ENCODE measurements around the gene UBE2I.

The UBE2I gene

GRCh38 chr16:1374418-1375297, 65.2 kb downstream of the UBE2I start:
- Histone ChIP-seq H3K27ac (ENCODE audit: poor library complexity, severe bottlenecking) (no peak overlapping the region), H3K27me3 (ENCODE audit: insufficient read depth, poor library complexity, severe bottlenecking) (no peaks in the 10 kb centered on the region), H3K9me3 (ENCODE audit: severe bottlenecking) (no peaks in the 10 kb centered on the region), H3K36me3 (ENCODE audit: low read depth) (peaks cover under 1% of the 10 kb centered on the region; the same call in 1 of the 2 replicates), H3K4me1 (ENCODE audit: insufficient read depth, poor library complexity, severe bottlenecking) (no peaks in the 10 kb centered on the region), H3K4me3 (ENCODE audit: severe bottlenecking) (no peak overlapping the region)
- no peak for DNase-seq (ENCODE audit: low spot score)
- no peak for TF ChIP-seq CTCF (IDR thresholded peaks at IDR 0.05; ENCODE audit: poor library complexity, severe bottlenecking)
- ATAC-seq (ENCODE audit: low read depth), result no peak

GRCh38 chr16:1375298-1375640, 65.8 kb downstream of the UBE2I start:
- ATAC-seq (ENCODE audit: low read depth), result no peak
- Histone ChIP-seq H3K4me3 (ENCODE audit: severe bottlenecking) (no peak overlapping the region), H3K36me3 (ENCODE audit: low read depth) (no peaks in the 10 kb centered on the region), H3K9me3 (ENCODE audit: severe bottlenecking) (no peaks in the 10 kb centered on the region), H3K4me1 (ENCODE audit: insufficient read depth, poor library complexity, severe bottlenecking) (no peaks in the 10 kb centered on the region), H3K27ac (ENCODE audit: poor library complexity, severe bottlenecking) (no peak overlapping the region), H3K27me3 (ENCODE audit: insufficient read depth, poor library complexity, severe bottlenecking) (no peaks in the 10 kb centered on the region)
- DNase-seq (ENCODE audit: low spot score), result no peak
- TF ChIP-seq CTCF (IDR thresholded peaks at IDR 0.05; ENCODE audit: poor library complexity, severe bottlenecking), result no peak

GRCh38 chr16:1375741-1376410, 66.4 kb downstream of the UBE2I start:
- no peaks in the 10 kb centered on the region for H3K9me3 ChIP-seq (ENCODE audit: severe bottlenecking)
- H3K4me3 ChIP-seq (ENCODE audit: severe bottlenecking), result no peak overlapping the region
- TF ChIP-seq CTCF (IDR thresholded peaks at IDR 0.05; ENCODE audit: poor library complexity, severe bottlenecking), result no peak
- ATAC-seq (ENCODE audit: low read depth), result no peak
- H3K4me1 ChIP-seq (ENCODE audit: insufficient read depth, poor library complexity, severe bottlenecking), result no peaks in the 10 kb centered on the region
- no peaks in the 10 kb centered on the region for H3K36me3 ChIP-seq (ENCODE audit: low read depth)
- no peaks in the 10 kb centered on the region for H3K27me3 ChIP-seq (ENCODE audit: insufficient read depth, poor library complexity, severe bottlenecking)
- DNase-seq (ENCODE audit: low spot score), result no peak
- no peak overlapping the region for H3K27ac ChIP-seq (ENCODE audit: poor library complexity, severe bottlenecking)
